Measurements from ENCODE around the gene EBF4.

Gene EBF4

GRCh38 chr20:2753461-2754040, 61.0 kb downstream of the EBF4 start:
- TF ChIP-seq CTCF (IDR thresholded peaks at IDR 0.05; ENCODE audit: low read depth, low read length, missing control alignments): peak; percentile 3
- H3K4me3 ChIP-seq (ENCODE audit: low read depth, low read length): no peak overlapping the region
- no peak for DNase-seq (ENCODE audit: low read depth)

- DNase-seq (ENCODE audit: low read depth): no peak
- no peak for TF ChIP-seq CTCF (IDR thresholded peaks at IDR 0.05; ENCODE audit: low read depth, low read length, missing control alignments)
- H3K4me3 ChIP-seq (ENCODE audit: low read depth, low read length): no peak overlapping the region
Observed at GRCh38 chr20:2754424-2754823, 61.8 kb downstream of the EBF4 start.

GRCh38 chr20:2755451-2756055, 63.0 kb downstream of the EBF4 start:
- TF ChIP-seq CTCF (IDR thresholded peaks at IDR 0.05; ENCODE audit: low read depth, low read length, missing control alignments): no peak
- DNase-seq (ENCODE audit: low read depth): no peak
- H3K4me3 ChIP-seq (ENCODE audit: low read depth, low read length): no peak overlapping the region

- peak; percentile 46 for TF ChIP-seq CTCF (IDR thresholded peaks at IDR 0.05; ENCODE audit: low read depth, low read length, missing control alignments)
- DNase-seq (ENCODE audit: low read depth): no peak
- H3K4me3 ChIP-seq (ENCODE audit: low read depth, low read length): no peak overlapping the region
Observed at GRCh38 chr20:2756056-2756611, 63.6 kb downstream of the EBF4 start.

GRCh38 chr20:2757001-2757400, 64.4 kb downstream of the EBF4 start:
- H3K4me3 ChIP-seq (ENCODE audit: low read depth, low read length): no peak overlapping the region
- no peak for DNase-seq (ENCODE audit: low read depth)
- no peak for TF ChIP-seq CTCF (IDR thresholded peaks at IDR 0.05; ENCODE audit: low read depth, low read length, missing control alignments)

- TF ChIP-seq CTCF (IDR thresholded peaks at IDR 0.05; ENCODE audit: low read depth, low read length, missing control alignments): no peak
- H3K4me3 ChIP-seq (ENCODE audit: low read depth, low read length): no peak overlapping the region
- DNase-seq (ENCODE audit: low read depth): no peak
Observed at GRCh38 chr20:2757969-2758368, 65.4 kb downstream of the EBF4 start.

- DNase-seq (ENCODE audit: low read depth): no peak
- no peak for TF ChIP-seq CTCF (IDR thresholded peaks at IDR 0.05; ENCODE audit: low read depth, low read length, missing control alignments)
- H3K4me3 ChIP-seq (ENCODE audit: low read depth, low read length): no peak overlapping the region
Observed at GRCh38 chr20:2759143-2759542, 66.6 kb downstream of the EBF4 start.

All from GM12864 (cell line).